Measurements from ENCODE around the gene ANKS1A.
"Not testable (repeated sequence)": the region's sequence is repeated elsewhere in the genome, so short reads cannot be mapped to it uniquely, and the experiment has no call there.

GRCh38 chr6:35001349-35001748 is 112.3 kb downstream of the ANKS1A start:
- not testable (repeated sequence) for TF ChIP-seq CTCF, ZSCAN23, ZNF692, ZNF175, ZNF26, ZNF239 (tag by site-specific recombination; IDR thresholded peaks at IDR 0.05)

Data from HEK293 (cell line).